ENCODE results near the gene LAMA5.

LAMA5 gene

DNA sequence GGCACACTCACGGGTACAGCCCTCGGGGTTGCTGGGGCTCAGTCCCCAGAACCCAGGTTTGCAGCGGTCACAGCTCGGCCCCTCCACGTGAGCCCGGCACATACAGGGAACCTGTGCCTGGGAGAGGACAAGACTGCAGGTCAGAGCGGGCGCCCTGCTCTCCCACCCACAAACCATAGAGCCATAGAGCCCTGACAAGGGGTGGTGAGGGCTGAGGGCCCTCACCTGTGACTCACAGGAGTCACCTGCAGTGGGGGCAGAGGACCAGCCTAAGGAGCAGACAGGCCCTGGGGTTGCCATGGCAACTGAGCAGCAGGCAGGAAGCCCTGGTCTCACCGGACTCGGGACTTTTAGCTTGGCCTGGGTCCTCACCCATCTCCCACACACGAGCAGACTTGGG is 30.8 kb downstream of the LAMA5 start:
- DNase-seq, result no peak
- no peak for TF ChIP-seq CTCF (IDR thresholded peaks at IDR 0.05)
- Mint-ChIP-seq H3K4me1 (no peaks in the 10 kb centered on the region), H3K4me3 (no peak overlapping the region), H3K27ac (no peak overlapping the region), H3K9me3 (no peaks in the 10 kb centered on the region), H3K36me3 (ENCODE audit: low read depth) (peaks cover 22% of the 10 kb centered on the region), H3K27me3 (ENCODE audit: low read depth, poor library complexity) (peaks cover 3% of the 10 kb centered on the region)

GRCh38 chr20:62335532-62335931 is 31.6 kb downstream of the LAMA5 start:
- no peak for DNase-seq
- Mint-ChIP-seq H3K4me1 (no peaks in the 10 kb centered on the region), H3K36me3 (ENCODE audit: low read depth) (peaks cover 14% of the 10 kb centered on the region), H3K4me3 (no peak overlapping the region), H3K27me3 (ENCODE audit: low read depth, poor library complexity) (peaks cover 3% of the 10 kb centered on the region), H3K9me3 (no peaks in the 10 kb centered on the region), H3K27ac (no peak overlapping the region)
- no peak for TF ChIP-seq CTCF (IDR thresholded peaks at IDR 0.05)

DNA sequence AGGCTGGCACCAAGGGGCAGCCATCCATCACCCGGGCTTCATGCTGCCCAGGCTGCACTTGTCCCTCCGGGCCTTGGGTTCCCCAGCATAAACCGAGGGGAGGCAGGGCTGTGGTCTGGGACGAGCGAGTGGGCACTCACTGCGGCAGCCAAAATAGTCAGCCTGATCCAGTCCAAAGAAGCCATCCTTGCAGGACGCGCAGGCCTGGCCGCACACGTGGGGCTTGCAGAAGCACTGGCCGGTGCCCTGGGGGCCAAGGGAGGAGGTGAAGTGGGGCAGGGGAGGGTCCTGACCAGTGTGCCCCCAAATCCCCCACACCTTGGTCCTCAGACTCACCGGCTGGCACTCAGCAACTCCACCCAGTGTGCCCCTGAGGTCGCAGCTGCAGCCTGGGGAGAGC is 32.2 kb downstream of the LAMA5 start:
- H3K27me3 Mint-ChIP-seq (ENCODE audit: low read depth, poor library complexity), result peaks cover 3% of the 10 kb centered on the region
- H3K4me1 Mint-ChIP-seq, result no peaks in the 10 kb centered on the region
- H3K36me3 Mint-ChIP-seq (ENCODE audit: low read depth), result peaks cover 8% of the 10 kb centered on the region
- no peak for DNase-seq
- TF ChIP-seq CTCF (IDR thresholded peaks at IDR 0.05), result no peak
- H3K4me3 Mint-ChIP-seq, result no peak overlapping the region
- H3K27ac Mint-ChIP-seq, result no peak overlapping the region
- H3K9me3 Mint-ChIP-seq, result no peaks in the 10 kb centered on the region

DNA sequence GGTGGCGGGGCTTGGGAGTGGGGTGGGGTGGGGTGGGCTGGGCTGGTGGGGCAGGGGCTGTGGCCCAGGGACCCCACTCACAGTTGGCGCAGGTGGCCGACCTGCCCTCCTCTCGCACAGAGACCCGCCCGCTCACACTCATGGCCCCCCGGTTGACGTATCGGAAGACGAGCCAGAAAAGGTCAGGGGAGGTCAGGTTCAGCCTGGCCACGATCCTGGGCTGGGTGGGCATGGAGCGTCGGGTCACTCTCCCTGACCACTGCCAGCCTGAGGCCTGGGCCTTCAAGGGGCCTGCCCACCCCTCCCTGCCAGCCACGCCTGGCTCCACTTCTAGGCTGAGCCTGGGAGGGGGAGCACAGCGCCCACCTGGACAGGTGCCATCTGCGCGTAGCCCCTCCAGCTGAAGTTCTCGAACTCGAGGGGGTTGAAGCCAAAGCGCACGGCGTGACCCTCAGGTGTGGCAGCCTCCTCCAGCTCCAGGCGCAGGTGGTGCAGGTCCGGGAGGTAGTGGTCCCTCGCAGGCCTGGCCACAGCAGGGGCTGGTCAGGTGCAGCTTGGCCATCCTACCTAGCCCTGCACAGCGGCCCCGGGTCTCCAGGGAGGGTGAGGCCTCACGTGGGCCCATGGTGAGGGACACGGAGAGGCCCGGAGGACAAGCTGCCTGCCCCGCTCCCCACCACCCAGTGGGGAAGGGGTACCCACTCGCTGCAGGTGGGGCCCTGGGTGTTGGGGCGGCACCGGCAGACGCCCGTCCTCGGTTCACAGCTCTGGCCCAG is 33.1 kb downstream of the LAMA5 start:
- Mint-ChIP-seq H3K36me3 (ENCODE audit: low read depth) (no peaks in the 10 kb centered on the region), H3K4me1 (no peaks in the 10 kb centered on the region), H3K9me3 (no peaks in the 10 kb centered on the region), H3K27me3 (ENCODE audit: low read depth, poor library complexity) (peaks cover 3% of the 10 kb centered on the region), H3K4me3 (no peak overlapping the region), H3K27ac (no peak overlapping the region)
- TF ChIP-seq CTCF (IDR thresholded peaks at IDR 0.05), result no peak
- no peak for DNase-seq

GRCh38 chr20:62332989-62333819 is 33.9 kb downstream of the LAMA5 start:
- Mint-ChIP-seq H3K4me3 (no peak overlapping the region), H3K9me3 (no peaks in the 10 kb centered on the region), H3K27ac (no peak overlapping the region), H3K27me3 (ENCODE audit: low read depth, poor library complexity) (peaks cover 3% of the 10 kb centered on the region), H3K4me1 (no peaks in the 10 kb centered on the region), H3K36me3 (ENCODE audit: low read depth) (no peaks in the 10 kb centered on the region)
- DNase-seq, result no peak
- TF ChIP-seq CTCF (IDR thresholded peaks at IDR 0.05), result no peak
